ENCODE data around the gene EDN1. TPM values are rescaled to one million over a fixed set of nuclear protein-coding genes. Genes with fewer than 3 reads are reported as not detected.

The EDN1 gene
- total and polyA plus RNA-seq, 9 donors, result 2.1 to 4.1 (median 2.8) TPM

DNA sequence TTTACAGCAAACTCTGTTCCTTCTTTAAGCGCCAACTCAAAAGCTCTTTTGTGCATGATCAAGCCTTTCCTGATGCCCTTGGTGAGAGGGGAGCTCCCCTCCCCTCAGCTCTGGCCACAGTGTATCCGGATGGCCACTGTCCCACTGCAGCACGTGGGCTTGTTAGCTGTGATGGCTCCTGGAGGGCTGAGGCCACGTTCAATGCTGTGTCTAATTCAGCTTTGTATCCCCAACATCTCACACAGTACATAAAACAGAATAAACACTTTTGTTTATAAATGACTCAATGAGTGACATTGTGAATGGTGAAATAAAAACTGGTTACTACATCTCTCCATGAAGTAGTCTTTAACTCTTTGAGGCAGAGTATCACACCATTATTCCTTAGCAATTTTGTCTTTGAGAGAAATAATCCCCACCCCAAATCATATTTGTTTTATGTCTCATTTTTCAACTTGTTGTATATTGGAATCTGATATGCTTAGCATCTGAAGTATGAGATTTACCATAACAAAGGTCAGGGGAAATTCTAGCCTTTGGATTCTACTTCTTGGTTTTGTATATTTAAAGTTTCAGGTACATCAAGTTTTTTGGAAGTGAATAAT is 44.5 kb downstream of the EDN1 start:
- DNase-seq, result no peak
- WGBS (ENCODE audit: insufficient coverage), result 100% methylated on average over 1 of the region's 4 CpGs
- no peaks in the 10 kb centered on the region for H3K4me1 ChIP-seq (ENCODE audit: control insufficient read depth, insufficient read depth, low read length)

DNA sequence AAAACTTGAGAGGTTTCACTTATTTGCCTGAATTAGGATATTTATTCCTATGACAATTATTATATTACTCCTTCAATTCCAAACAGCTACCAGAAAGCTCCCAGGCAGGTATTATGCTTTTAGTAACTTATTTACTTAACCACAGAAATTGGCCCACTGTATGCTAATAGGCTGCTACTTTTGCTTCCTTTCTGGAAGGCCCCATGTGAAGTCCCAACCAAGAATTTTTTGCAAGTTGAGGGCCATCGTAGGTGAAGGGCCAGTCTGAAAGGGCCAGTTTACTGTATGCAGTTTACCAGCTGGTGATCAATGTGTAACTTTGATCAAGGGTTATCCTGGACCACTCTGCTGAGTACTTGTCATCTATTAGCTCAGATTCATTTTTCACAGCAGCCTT is 45.0 kb downstream of the EDN1 start:
- H3K36me3 ChIP-seq (ENCODE audit: control insufficient read depth, insufficient read depth, low read length), result no peaks in the 10 kb centered on the region
- peaks cover 2% of the 10 kb centered on the region for H3K27me3 ChIP-seq (ENCODE audit: control insufficient read depth, insufficient read depth, low read length)
- H3K4me3 ChIP-seq (ENCODE audit: low read length), result no peak overlapping the region
- no peak for DNase-seq
- no peak overlapping the region for H3K27ac ChIP-seq (ENCODE audit: low read length)
- no CpG with 5 or more reads among the region's 1 CpG for WGBS (ENCODE audit: insufficient coverage)
- H3K9me3 ChIP-seq (replicated peaks; ENCODE audit: control insufficient read depth, low read depth, low read length), result no peaks in the 10 kb centered on the region
- H3K4me1 ChIP-seq (ENCODE audit: control insufficient read depth, insufficient read depth, low read length), result no peaks in the 10 kb centered on the region

More for the DNA sequence above, 44.5 kb downstream of the EDN1 start:
- Histone ChIP-seq H3K4me3 (ENCODE audit: low read length) (no peak overlapping the region), H3K36me3 (ENCODE audit: control insufficient read depth, insufficient read depth, low read length) (no peaks in the 10 kb centered on the region), H3K27me3 (ENCODE audit: control insufficient read depth, insufficient read depth, low read length) (peaks cover 2% of the 10 kb centered on the region), H3K9me3 (replicated peaks; ENCODE audit: control insufficient read depth, low read depth, low read length) (no peaks in the 10 kb centered on the region), H3K27ac (ENCODE audit: low read length) (no peak overlapping the region)

DNA sequence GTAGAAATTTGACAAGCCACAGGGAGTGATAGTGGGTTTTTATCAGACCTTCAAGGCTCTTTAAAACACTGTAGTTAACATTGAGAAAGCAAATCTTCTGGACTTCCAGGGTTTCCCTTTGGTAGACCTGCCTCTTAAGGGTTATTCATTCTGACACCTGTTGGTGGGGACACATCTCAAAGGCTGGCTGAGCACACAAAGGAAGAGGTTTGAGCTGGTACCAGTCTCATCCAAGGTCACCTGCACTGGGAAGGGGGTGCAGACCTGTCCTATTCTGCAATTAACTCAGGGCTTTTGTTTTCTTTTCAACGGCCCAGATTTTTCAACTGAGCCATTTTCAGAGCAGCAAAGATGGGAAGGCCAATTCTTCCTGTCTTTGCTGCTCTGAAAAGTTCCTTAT is 45.6 kb downstream of the EDN1 start:
- WGBS (ENCODE audit: insufficient coverage), result no CpG with 5 or more reads among the region's 1 CpG
- Histone ChIP-seq H3K27ac (ENCODE audit: low read length) (no peak overlapping the region), H3K27me3 (ENCODE audit: control insufficient read depth, insufficient read depth, low read length) (peaks cover 2% of the 10 kb centered on the region), H3K36me3 (ENCODE audit: control insufficient read depth, insufficient read depth, low read length) (no peaks in the 10 kb centered on the region), H3K9me3 (replicated peaks; ENCODE audit: control insufficient read depth, low read depth, low read length) (no peaks in the 10 kb centered on the region), H3K4me1 (ENCODE audit: control insufficient read depth, insufficient read depth, low read length) (no peaks in the 10 kb centered on the region), H3K4me3 (ENCODE audit: low read length) (no peak overlapping the region)
- DNase-seq, result no peak

DNA sequence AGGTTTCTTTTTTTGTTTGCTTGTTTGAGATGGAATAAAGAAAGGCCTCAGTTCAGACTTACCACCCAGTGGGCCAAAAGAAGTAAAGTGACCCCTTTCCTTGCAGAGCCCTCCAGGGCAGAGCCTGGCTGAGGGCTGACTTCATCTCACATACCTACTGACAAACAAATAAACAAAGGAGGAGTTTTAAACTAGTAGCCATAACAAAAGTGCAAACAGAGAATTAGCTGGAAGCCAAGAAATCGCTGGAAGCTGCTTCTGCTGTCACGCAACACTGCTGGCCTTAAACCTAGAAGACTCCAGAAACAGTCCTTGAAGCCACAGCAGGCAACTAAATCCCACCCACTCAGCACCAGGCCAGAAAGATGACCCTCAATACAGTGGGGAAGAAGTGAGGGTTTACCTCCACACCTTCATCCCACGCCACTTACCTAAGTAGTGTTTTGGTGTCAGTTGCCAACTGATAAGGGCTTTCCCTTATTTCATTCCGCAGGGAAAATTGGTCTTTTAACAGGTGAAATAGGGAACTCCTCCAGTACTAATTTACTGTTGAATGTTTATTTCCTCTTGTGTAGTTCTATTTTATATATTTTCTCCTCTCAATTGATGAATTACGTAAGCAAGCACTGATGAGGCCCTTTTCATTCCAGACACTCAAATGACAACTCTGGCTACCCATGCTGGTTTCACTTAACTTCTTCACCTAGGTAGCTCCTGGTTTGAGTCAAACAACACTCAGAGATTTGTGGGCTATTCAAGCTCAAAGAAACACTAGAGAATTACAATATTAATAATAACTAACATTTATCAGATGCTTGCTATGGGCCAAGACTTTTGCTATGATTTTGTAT is 46.2 kb downstream of the EDN1 start:
- 71% methylated on average over 1 of the region's 5 CpGs for WGBS (ENCODE audit: insufficient coverage)
- Histone ChIP-seq H3K9me3 (replicated peaks; ENCODE audit: control insufficient read depth, low read depth, low read length) (no peaks in the 10 kb centered on the region), H3K4me1 (ENCODE audit: control insufficient read depth, insufficient read depth, low read length) (no peaks in the 10 kb centered on the region), H3K27ac (ENCODE audit: low read length) (no peak overlapping the region), H3K36me3 (ENCODE audit: control insufficient read depth, insufficient read depth, low read length) (no peaks in the 10 kb centered on the region), H3K27me3 (ENCODE audit: control insufficient read depth, insufficient read depth, low read length) (peaks cover 2% of the 10 kb centered on the region), H3K4me3 (ENCODE audit: low read length) (no peak overlapping the region)
- no peak for DNase-seq

DNA sequence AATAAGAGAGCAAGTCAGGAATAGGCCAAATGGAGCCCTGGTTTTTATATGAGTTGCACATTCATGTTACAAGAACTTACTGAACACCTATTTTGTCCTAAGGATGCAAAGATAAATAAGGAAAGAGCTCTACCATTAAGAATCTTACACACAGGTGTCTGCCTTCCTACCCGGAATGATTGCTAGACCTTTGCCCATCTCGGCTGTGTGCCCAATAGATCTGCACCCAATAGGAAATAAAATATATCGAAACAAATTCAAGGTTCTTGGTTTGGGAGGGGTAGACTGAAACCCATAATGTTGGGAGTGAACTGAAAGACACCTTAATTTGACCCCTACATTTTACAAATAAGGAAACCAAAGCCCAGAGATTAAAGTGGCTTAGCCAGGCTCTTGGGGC is 48.9 kb downstream of the EDN1 start:
- no peak overlapping the region for H3K27ac ChIP-seq (ENCODE audit: low read length)
- no peak overlapping the region for H3K4me3 ChIP-seq (ENCODE audit: low read length)
- H3K36me3 ChIP-seq (ENCODE audit: control insufficient read depth, insufficient read depth, low read length), result no peaks in the 10 kb centered on the region
- no peaks in the 10 kb centered on the region for H3K4me1 ChIP-seq (ENCODE audit: control insufficient read depth, insufficient read depth, low read length)
- no peaks in the 10 kb centered on the region for H3K9me3 ChIP-seq (replicated peaks; ENCODE audit: control insufficient read depth, low read depth, low read length)
- peaks cover 5% of the 10 kb centered on the region for H3K27me3 ChIP-seq (ENCODE audit: control insufficient read depth, insufficient read depth, low read length)
- no peak for DNase-seq
- WGBS (ENCODE audit: insufficient coverage), result no CpG with 5 or more reads among the region's 3 CpGs

DNA sequence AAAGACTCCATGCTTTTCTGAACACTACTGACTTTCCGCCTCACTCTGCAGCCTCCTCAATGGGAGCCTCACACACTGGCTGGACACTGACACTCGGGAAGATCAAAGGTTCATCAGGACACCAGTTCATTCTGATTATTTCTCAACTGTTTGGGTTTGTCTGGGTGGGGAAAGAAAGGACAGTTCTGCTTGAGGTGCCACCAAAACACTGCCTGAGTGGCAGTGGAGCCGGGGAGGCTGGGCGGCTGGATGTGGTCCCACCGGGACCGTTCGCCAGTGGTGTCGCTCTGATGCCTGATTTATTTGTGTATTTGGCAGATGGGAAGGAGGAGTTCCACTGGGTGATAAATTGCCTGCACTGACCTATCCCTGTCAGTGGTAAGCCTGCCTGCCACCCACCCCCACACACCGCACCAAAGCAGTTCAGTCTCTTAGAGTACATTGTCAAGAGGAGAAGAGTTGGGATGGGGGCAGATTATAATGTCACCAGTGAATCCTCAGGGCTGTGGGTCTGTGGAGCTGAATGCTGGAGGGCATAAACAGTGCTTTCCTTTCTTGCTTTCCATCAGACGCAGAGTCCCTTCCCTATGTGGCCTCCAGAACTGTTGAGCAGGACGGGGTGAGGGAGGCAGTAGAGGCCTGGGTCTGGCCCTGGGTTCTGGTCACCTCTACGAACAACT is 49.8 kb downstream of the EDN1 start:
- Histone ChIP-seq H3K36me3 (ENCODE audit: control insufficient read depth, insufficient read depth, low read length) (no peaks in the 10 kb centered on the region), H3K4me3 (ENCODE audit: low read length) (no peak overlapping the region), H3K9me3 (replicated peaks; ENCODE audit: control insufficient read depth, low read depth, low read length) (no peaks in the 10 kb centered on the region), H3K27me3 (ENCODE audit: control insufficient read depth, insufficient read depth, low read length) (peaks cover 5% of the 10 kb centered on the region), H3K4me1 (ENCODE audit: control insufficient read depth, insufficient read depth, low read length) (no peaks in the 10 kb centered on the region), H3K27ac (ENCODE audit: low read length) (no peak overlapping the region)
- WGBS (ENCODE audit: insufficient coverage), result 55% methylated on average over 4 of the region's 12 CpGs
- no peak for DNase-seq

DNA sequence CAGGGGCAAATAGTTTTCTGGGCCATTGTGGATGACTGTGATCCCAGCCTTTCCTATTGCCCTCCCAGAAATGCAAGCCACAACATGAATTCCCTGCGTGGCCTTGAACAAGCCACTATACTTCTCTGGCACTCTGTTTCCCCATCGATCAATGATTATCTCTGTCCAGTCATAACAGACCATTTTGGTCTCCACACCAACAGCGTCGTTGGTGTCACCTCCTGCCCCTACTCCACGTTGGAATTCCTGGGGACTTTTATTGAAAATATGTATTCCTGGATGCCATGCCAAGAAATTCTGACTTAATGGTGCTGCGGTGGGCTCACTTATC is 50.3 kb downstream of the EDN1 start:
- Histone ChIP-seq H3K4me3 (ENCODE audit: low read length) (no peak overlapping the region), H3K36me3 (ENCODE audit: control insufficient read depth, insufficient read depth, low read length) (no peaks in the 10 kb centered on the region), H3K27ac (ENCODE audit: low read length) (no peak overlapping the region), H3K4me1 (ENCODE audit: control insufficient read depth, insufficient read depth, low read length) (no peaks in the 10 kb centered on the region), H3K9me3 (replicated peaks; ENCODE audit: control insufficient read depth, low read depth, low read length) (no peaks in the 10 kb centered on the region), H3K27me3 (ENCODE audit: control insufficient read depth, insufficient read depth, low read length) (peaks cover 5% of the 10 kb centered on the region)
- DNase-seq, result no peak
- WGBS (ENCODE audit: insufficient coverage), result 94% methylated on average over 2 of the region's 6 CpGs

DNA sequence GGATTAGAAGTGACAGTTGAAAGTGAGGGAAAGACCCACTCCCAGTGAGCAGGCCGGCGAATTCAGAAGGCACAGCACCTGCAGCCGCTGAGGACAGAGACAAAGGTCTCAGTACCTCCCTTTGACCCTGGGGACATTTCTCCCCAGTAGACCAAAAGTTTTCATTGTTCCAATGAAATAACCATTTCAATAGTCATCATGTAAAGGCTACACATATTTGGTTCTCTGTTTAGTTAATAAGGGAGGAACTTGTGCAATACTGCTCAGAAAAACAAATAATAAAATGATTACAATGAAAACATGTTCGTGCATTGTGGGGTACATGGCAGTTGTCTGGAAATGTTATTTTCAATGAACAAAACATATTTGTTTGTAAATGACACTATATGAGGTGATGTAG is 52.5 kb downstream of the EDN1 start:
- H3K9me3 ChIP-seq (replicated peaks; ENCODE audit: control insufficient read depth, low read depth, low read length), result no peaks in the 10 kb centered on the region
- WGBS (ENCODE audit: insufficient coverage), result 65% methylated on average over 3 of the region's 4 CpGs
- peaks cover 5% of the 10 kb centered on the region for H3K27me3 ChIP-seq (ENCODE audit: control insufficient read depth, insufficient read depth, low read length)
- no peak for DNase-seq
- no peaks in the 10 kb centered on the region for H3K36me3 ChIP-seq (ENCODE audit: control insufficient read depth, insufficient read depth, low read length)
- H3K4me1 ChIP-seq (ENCODE audit: control insufficient read depth, insufficient read depth, low read length), result no peaks in the 10 kb centered on the region
- H3K27ac ChIP-seq (ENCODE audit: low read length), result no peak overlapping the region
- H3K4me3 ChIP-seq (ENCODE audit: low read length), result no peak overlapping the region

DNA sequence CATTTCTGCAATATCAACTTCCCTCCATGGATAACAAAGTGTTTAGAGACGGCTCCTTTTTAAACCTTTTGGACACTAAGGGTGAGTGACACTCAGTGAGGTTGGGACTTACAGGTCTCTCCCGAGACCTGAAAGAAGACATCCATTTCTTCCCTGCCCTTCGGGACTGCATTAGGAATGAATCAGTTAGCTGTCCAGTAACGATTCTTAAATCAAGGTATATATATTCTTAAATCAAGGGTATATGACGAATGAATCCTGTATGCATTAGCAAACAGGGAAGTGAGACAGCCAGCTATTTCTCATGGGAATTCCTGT is 52.9 kb downstream of the EDN1 start:
- Histone ChIP-seq H3K4me3 (ENCODE audit: low read length) (no peak overlapping the region), H3K36me3 (ENCODE audit: control insufficient read depth, insufficient read depth, low read length) (no peaks in the 10 kb centered on the region), H3K9me3 (replicated peaks; ENCODE audit: control insufficient read depth, low read depth, low read length) (no peaks in the 10 kb centered on the region), H3K27ac (ENCODE audit: low read length) (no peak overlapping the region), H3K4me1 (ENCODE audit: control insufficient read depth, insufficient read depth, low read length) (no peaks in the 10 kb centered on the region), H3K27me3 (ENCODE audit: control insufficient read depth, insufficient read depth, low read length) (peaks cover 5% of the 10 kb centered on the region)
- no peak for DNase-seq
- WGBS (ENCODE audit: insufficient coverage), result no CpG with 5 or more reads among the region's 5 CpGs

DNA sequence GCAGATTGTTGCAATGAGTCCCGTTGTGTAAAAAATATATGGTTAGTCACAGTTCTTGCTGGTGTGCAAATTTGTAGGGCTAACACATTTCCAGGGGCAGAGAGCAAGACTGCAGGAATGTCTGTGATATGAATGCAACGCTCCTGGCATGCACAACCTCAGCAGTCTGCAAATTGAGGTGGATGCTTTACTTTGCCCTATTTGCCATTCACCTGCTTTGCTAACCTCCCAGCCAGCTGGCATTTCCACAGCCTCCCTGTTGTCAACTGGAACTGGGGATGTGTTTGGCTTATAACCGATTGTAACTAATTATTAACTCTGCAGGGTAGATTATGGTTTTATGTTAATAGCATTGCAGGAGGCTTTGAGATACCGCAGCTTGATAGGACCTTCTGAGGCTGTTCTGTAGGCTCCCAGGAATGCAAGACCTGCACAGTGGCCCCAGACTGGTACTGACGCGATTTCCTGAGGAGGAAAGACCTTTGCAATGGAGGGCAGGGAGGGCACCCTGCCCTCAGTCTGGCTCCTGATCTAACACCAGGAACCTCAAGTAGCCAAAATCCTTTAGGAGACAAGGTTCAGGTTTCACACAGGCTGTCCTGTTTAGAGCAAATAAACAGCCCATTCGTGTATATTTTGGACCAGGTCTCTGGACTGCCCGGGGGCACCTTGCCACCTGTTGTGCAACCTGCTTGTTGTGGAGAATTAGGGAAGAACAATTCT is 53.4 kb downstream of the EDN1 start:
- Histone ChIP-seq H3K9me3 (replicated peaks; ENCODE audit: control insufficient read depth, low read depth, low read length) (no peaks in the 10 kb centered on the region), H3K4me3 (ENCODE audit: low read length) (no peak overlapping the region), H3K36me3 (ENCODE audit: control insufficient read depth, insufficient read depth, low read length) (no peaks in the 10 kb centered on the region), H3K27ac (ENCODE audit: low read length) (no peak overlapping the region), H3K4me1 (ENCODE audit: control insufficient read depth, insufficient read depth, low read length) (no peaks in the 10 kb centered on the region), H3K27me3 (ENCODE audit: control insufficient read depth, insufficient read depth, low read length) (peaks cover 5% of the 10 kb centered on the region)
- 56% methylated on average over 7 of the region's 8 CpGs for WGBS (ENCODE audit: insufficient coverage)
- no peak for DNase-seq

Measured in muscle of leg (tissue), 11 donors.